Measurements from ENCODE around the gene MIPEP. TPM values are rescaled to one million over a fixed set of nuclear protein-coding genes. Genes with fewer than 3 reads are reported as not detected.
"Not testable (repeated sequence)": the region's sequence is repeated elsewhere in the genome, so short reads cannot be mapped to it uniquely, and the experiment has no call there.

Gene MIPEP
- total RNA-seq, 1 experiment from 2014 or later: 25.0 TPM

DNA sequence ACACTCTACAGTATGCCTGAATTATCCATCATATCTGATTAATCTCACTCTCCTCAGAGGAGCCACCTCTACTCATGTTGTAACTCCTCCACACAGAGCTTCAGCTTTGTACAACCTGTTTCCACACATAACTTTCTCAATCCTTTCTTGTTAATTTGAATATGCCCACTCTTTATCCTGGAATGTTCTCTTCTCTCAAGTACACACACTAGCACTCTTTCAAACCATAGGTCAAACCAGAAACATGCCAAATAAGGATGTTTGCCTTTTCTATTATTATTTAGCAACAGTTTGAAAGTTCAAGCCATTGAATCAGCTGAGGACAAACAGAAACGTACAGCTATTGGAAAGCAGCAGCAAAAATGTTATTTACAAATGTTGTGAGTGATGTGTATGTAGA, 110.3 kb downstream of the MIPEP start:
- DNase-seq: no peak
- Histone ChIP-seq H3K4me3 (no peak overlapping the region), H3K27me3 (no peaks in the 10 kb centered on the region), H3K36me3 (no peaks in the 10 kb centered on the region; the same call in 1 of the 2 replicates), H3K9me3 (0 out of 2 replicates have a peak, but pooled peaks cover 2% of the 10 kb centered on the region)

DNA sequence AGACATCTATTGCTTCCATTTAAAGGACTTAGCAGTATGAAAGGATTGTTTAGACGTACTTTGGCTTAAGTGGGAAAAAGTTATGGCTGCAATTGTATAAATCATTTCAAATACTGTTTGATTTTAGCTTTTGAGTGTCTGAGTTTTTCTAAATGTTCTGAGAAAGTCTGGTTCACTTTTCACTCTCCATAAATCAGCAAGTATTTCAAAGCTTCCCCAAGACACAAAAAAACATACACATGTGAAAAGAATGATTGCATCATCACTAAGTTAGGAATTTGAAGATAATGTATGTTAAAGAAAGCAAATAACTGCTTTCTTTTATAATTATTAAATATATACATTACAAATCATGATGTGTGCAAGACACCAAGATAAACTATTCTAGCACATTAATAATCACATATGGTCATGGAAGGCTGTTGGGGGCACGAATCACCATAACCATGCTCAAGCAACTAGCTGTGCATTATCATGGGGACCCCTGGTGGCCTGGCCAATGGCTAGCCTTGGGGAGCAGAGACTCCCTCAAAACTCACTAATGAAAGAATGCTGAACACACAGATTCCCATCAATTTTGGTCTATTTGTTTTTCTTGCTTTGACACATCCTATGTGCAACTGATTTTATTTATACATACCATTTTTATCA, 111.1 kb downstream of the MIPEP start:
- H3K36me3 ChIP-seq: no peaks in the 10 kb centered on the region; the same call in 1 of the 2 replicates
- DNase-seq: no peak

DNA sequence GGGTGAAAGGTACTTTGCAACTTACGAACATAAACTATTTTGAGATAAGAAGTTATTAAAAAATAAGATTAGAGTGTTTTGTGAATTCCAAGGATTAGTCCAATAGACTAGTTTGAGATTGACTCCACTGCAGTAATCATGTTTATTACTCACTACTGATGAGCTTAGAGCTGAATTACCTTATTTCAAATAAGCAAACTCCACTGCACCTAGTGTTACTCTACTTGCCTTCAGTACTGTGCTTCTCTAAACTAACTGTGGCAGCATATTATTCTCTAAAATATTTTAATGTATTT, 111.7 kb downstream of the MIPEP start:
- no peak for DNase-seq
- Histone ChIP-seq H3K4me3 (no peak overlapping the region), H3K36me3 (no peaks in the 10 kb centered on the region; the same call in 1 of the 2 replicates)

More for the DNA sequence above, 111.1 kb downstream of the MIPEP start:
- no peak overlapping the region for H3K4me3 ChIP-seq
- H3K9me3 ChIP-seq: 0 out of 2 replicates have a peak, but pooled peaks cover 2% of the 10 kb centered on the region
- H3K27me3 ChIP-seq: no peaks in the 10 kb centered on the region

DNA sequence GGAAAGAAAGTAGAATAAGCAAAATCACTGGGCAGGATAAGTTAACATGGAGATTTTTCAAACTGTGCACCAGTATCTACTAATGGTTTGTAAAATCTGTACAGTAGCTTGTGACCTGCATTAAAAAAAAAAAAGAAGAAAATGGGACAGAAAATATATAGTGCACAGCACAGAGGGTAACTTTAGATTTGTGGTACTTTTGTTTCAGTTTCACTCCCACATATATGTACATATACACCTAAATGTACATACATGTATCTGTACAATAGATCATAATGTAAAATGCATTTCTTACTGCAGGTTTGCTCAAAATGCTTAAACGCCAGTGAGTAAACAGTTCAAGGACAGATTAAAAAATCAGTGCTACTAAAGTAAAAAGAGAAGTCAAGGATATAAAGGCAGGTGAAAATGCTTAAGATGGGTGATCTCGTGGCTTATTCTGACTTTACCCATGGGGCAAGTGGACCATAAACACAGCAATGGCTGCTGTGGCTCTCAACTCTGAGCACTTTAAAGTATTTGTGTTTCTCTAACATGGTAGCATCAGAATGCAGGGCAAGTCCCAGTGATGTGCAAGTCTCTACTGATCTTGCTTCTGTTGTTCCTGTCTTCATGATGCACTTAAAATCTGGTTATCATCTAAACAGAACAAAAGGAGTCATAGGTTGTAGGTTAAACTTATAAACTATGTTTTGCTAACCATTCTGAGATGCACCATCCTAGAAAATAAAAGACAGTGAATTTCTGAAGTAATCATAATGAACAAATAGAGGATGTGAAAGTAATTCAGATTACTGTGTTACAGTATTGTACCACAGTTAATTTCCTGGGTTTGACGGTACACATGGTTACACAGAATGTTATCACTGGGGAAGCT, 112.3 kb downstream of the MIPEP start:
- no peaks in the 10 kb centered on the region for H3K27me3 ChIP-seq
- no peak overlapping the region for H3K4me3 ChIP-seq
- H3K36me3 ChIP-seq: no peaks in the 10 kb centered on the region; the same call in 1 of the 2 replicates
- 0 out of 2 replicates have a peak, but pooled peaks cover 2% of the 10 kb centered on the region for H3K9me3 ChIP-seq
- DNase-seq: no peak

More for the DNA sequence above, 111.7 kb downstream of the MIPEP start:
- Histone ChIP-seq H3K27me3 (no peaks in the 10 kb centered on the region), H3K9me3 (0 out of 2 replicates have a peak, but pooled peaks cover 2% of the 10 kb centered on the region)

DNA sequence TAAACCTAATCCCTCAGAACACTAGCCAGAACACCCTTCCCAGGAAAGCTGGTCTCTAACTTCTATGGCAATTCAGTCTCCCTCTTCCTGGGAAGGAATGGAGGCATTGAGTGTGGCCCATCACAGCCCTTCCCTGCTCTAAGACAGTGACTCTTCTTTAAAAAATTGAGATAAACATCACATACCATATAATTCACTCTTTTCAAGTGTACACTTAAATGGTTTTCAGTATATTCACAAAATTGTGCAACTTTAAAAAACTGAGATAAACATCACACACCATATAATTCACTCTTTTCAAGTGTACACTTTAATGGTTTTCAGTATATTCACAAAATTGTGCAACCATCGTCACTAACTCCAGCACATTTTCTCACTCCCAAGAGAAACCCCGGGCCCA, 116.5 kb downstream of the MIPEP start:
- Histone ChIP-seq H3K4me3 (no peak overlapping the region), H3K36me3 (no peaks in the 10 kb centered on the region), H3K9me3 (no peaks in the 10 kb centered on the region)

DNA sequence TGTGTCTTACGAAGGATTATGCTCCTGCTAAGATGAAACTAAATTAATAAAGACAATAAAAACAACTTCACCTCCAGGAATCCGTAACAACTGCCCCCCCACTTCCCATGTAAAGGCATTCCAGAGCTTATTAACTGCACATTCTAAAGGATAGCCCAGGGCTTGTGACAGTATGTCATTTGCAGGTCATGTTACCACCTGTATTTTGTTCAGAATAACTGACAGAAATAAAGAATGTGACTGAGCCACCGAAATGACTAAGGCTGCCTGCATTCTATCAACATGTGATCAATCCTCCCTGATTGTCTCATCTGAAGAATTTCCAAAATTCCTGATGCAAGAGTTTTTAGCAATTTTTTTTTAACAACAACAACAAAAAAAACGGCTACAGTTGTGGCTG, 117.2 kb downstream of the MIPEP start:
- no peaks in the 10 kb centered on the region for H3K27me3 ChIP-seq
- no peaks in the 10 kb centered on the region for H3K36me3 ChIP-seq
- no peak overlapping the region for H3K4me3 ChIP-seq
- no peaks in the 10 kb centered on the region for H3K9me3 ChIP-seq
- DNase-seq: no peak

More for the DNA sequence above, 116.5 kb downstream of the MIPEP start:
- no peak for DNase-seq
- H3K27me3 ChIP-seq: no peaks in the 10 kb centered on the region

DNA sequence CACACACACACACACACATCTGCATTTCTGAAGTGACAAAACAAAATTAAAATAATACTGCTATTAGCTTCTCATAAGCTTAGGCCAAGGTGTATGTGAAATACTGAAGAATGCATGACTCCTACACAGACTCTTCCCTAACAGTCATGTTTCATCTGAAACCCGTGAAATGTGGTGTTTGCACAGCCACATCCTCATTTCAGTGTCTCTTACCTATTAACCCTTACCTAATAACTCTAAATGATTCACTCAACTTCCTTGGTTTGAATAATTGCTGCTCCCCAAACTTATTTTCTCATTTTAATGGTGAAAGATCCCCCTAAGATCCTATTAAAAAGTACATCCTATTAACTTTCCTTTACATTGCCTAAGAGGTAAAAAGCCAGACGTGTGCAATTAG, 117.6 kb downstream of the MIPEP start:
- no peak for DNase-seq
- H3K9me3 ChIP-seq: no peaks in the 10 kb centered on the region

DNA sequence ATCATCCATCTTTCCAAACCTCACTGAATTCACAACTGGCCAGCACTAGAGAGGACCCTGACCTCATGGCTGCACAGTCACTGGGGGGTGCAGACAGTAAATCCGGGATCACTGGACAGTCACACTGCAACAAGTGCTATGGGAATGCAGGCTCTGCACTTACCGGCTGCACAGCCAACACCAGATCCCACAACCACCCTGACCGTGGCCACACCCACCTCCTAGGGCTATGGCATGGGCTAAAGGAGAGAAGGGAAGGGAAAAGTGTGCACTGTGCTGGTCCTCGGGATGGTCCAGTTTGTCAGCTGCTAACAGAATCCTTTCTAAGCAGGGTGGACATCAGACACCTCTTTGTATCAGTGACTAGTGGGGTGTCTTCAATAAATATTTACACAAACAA, 118.2 kb downstream of the MIPEP start:
- no peak for DNase-seq
- H3K4me3 ChIP-seq: no peak overlapping the region
- no peaks in the 10 kb centered on the region for H3K27me3 ChIP-seq
- H3K9me3 ChIP-seq: no peaks in the 10 kb centered on the region
- no peaks in the 10 kb centered on the region for H3K36me3 ChIP-seq

More for the DNA sequence above, 117.6 kb downstream of the MIPEP start:
- Histone ChIP-seq H3K36me3 (no peaks in the 10 kb centered on the region), H3K27me3 (no peaks in the 10 kb centered on the region), H3K4me3 (no peak overlapping the region)

DNA sequence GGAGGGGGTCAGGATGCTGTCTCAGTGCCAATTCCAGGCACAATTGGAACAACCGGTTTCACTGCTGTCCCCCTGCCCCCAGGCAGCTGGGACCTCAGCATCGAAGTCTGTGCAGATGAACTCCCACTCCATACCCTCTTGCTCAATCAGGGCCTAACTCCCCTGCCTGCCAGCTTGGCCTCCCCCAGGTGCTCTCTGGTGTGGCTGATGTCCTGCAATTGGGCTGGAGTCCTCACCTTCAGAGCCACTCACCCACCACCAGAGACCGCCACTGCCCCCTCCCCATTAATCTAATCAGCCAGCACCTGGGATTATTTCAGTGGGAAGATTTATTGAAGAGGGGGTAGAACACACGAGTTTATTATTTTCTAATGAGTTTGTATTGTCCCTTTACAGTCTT, 118.8 kb downstream of the MIPEP start:
- H3K36me3 ChIP-seq: no peaks in the 10 kb centered on the region
- no peak for DNase-seq
- H3K9me3 ChIP-seq: no peaks in the 10 kb centered on the region
- H3K4me3 ChIP-seq: no peak overlapping the region
- no peaks in the 10 kb centered on the region for H3K27me3 ChIP-seq

DNA sequence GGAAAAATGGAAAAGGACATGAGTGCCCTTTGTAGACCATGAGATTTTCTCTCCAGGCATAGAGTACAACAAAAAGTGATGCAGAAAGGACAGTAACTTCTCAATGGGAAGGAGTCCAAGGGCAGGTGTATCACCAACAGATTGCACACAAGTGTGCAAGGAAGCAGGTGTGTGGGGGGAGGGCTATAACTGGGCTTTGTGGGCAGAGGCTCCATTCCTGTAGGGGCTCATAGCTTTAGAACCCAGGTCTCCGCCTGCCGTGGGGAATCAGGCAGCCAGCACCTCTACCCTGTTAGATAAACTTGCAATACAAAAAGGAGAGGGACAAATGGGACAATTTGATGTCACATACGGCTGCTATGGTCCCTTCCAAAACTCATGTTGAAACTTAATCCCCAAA, 119.8 kb downstream of the MIPEP start:
- DNase-seq: no peak
- Histone ChIP-seq H3K27me3 (no peaks in the 10 kb centered on the region), H3K9me3 (no peaks in the 10 kb centered on the region), H3K4me3 (no peak overlapping the region), H3K36me3 (no peaks in the 10 kb centered on the region)

DNA sequence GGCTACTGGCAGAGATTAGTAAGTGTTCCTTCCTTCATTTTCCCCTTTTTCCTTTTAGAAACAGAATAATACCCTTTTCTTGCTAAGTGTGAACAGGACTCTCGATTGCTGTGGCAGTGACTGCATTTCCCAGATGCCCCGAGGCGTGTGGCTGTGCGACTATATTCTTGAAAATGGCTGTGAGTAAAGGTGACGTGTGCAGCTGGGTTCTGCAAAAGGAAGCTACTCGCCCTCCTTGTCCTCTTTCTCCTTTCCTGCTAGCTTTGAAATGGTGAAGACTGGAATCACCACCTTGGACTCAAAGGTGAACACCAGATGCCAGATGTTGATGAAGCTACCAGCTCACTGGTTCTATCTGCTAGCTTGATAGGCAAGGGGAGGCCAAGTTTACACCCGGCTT, 121.4 kb downstream of the MIPEP start:
- DNase-seq: no peak

DNA sequence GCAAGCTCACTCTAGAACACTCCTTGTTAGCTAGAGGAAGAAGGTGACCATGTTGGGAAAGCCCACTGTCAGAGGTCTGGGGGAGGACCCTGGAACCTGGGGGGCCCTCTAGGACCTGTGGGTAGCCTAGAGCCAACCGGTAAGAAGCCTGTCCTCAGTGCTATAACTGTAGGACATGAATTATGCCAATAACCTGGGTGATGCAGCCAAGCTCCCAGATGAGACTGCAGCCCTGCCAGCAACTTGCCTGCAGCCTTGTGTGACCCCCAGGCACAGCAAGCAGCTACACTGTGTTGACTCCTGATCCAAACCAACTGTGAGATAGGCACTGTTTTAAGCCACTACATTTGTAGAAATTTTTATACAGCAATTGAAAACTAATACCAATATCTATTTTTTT, 122.3 kb downstream of the MIPEP start:
- DNase-seq: no peak
- Histone ChIP-seq H3K9me3 (no peaks in the 10 kb centered on the region), H3K27me3 (no peaks in the 10 kb centered on the region), H3K36me3 (no peaks in the 10 kb centered on the region), H3K4me3 (no peak overlapping the region)

More for the DNA sequence above, 121.4 kb downstream of the MIPEP start:
- no peaks in the 10 kb centered on the region for H3K36me3 ChIP-seq
- no peaks in the 10 kb centered on the region for H3K27me3 ChIP-seq
- no peaks in the 10 kb centered on the region for H3K9me3 ChIP-seq
- H3K4me3 ChIP-seq: no peak overlapping the region

DNA sequence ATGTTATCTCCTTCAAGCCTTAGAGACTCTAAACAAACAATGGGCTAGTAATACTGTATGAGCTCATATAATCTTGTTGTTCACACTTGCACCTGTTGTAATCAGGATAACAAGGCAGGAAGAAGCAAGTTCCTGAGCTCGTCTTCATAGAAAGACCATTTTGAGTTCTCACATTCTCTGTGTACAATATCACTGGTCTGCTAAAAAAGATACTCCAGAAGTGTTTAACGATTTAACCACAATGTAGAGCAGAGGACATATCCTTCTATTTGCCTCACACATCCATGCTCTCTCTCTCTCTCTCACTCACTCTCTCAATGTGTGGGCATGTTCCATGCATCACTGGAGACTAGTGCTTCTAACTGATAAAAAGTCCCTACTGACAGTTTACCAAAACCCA, 122.9 kb downstream of the MIPEP start:
- no peaks in the 10 kb centered on the region for H3K27me3 ChIP-seq
- no peaks in the 10 kb centered on the region for H3K36me3 ChIP-seq
- no peak overlapping the region for H3K4me3 ChIP-seq
- no peak for DNase-seq
- H3K9me3 ChIP-seq: no peaks in the 10 kb centered on the region

DNA sequence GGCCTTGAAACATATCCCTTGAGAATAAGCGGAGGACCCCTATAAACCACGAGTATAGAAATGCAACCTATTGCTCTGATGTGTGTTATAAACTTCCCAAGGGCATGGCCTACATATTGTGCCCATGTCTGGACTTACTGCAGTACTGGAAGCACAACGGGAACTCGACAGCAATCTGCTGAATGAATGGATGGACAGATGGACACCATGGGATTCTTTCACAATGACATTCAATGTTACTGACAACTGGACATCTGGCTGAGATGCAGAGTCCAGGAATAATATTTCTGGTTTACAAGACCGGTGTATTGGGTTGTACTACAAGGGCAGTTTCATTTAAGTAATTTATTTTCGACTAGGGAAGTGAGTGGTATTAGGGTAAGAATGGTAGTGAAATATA, 123.7 kb downstream of the MIPEP start:
- no peak overlapping the region for H3K4me3 ChIP-seq
- H3K9me3 ChIP-seq: no peaks in the 10 kb centered on the region
- DNase-seq: no peak
- H3K27me3 ChIP-seq: no peaks in the 10 kb centered on the region
- H3K36me3 ChIP-seq: no peaks in the 10 kb centered on the region

DNA sequence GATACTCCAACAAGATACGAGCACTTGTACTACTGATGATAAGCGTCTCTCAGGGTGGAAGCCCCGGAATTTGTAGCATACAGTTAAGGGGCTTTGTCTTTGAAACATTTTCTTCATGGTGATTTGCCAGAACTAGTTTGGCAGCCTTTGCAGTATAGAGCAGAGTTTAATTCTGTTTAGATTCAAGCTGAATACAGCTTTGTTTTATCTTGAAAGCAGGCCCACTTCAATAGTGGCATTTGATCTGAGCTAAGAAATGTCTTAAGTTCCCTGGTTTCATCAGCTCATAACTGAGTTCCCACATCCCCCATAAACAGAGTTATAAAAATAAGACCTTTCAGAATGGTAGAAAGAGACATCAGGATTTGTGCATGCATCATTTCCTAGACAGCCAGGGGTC, 125.9 kb downstream of the MIPEP start:
- Histone ChIP-seq H3K4me3 (no peak overlapping the region), H3K27me3 (no peaks in the 10 kb centered on the region), H3K9me3 (no peaks in the 10 kb centered on the region), H3K36me3 (no peaks in the 10 kb centered on the region; the same call in 1 of the 2 replicates)
- no peak for DNase-seq

DNA sequence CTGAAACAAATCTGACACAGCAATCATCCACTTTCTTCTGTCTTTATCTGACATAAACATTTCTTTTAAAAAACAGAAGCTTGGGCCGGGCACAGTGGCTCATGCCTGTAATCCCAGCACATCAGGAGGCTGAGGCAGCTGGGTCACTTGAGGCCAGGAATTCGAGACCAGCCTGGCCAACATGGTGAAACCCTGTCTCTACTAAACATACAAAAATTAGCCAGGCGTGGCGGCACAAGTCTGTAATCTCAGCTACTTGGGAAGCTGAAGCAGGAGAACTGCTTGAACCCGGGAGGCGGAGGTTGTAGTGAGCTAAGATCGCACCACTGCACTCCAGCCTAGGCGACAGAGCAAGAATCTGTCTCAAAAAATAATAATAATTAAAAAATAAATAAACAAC, 127.4 kb downstream of the MIPEP start:
- not testable (repeated sequence) for H3K36me3 ChIP-seq, H3K4me3 ChIP-seq, H3K9me3 ChIP-seq, DNase-seq, H3K27me3 ChIP-seq

DNA sequence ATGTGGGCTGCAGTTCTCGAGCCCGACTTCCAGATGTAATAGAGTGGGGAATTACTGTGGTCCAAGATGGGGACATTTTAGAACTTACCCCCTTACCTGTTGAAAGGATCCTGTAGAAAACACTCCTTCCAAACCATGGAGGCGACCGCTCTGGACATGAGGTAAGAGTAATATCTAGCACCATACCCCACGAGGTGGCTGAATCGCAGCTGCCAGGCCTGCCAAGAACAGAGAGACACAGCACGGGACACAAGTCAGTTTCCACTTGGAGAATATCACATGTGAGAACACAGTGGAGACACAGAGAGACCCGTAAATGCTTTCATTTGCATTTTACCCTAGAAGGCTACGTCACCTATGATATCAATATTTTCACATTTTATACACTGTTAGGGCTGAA, 129.2 kb downstream of the MIPEP start:
- H3K9me3 ChIP-seq: no peaks in the 10 kb centered on the region
- no peaks in the 10 kb centered on the region; the same call in 1 of the 2 replicates for H3K36me3 ChIP-seq
- DNase-seq: no peak
- no peak overlapping the region for H3K4me3 ChIP-seq
- H3K27me3 ChIP-seq: no peaks in the 10 kb centered on the region

Measured in MG63 (cell line).